K562 (cell line): ENCODE data around the gene DEPDC4. TPM values are rescaled to one million over a fixed set of nuclear protein-coding genes. Genes with fewer than 3 reads are reported as not detected.

Experiments used
- KHSRP ChIP-seq: fragments of 450-650 bp; IDR thresholded peaks from 2 replicates; pipeline ENCODE4 v1.6.1; 2017
- L3MBTL2 ChIP-seq: fragments of 450-650 bp; IDR thresholded peaks from 2 replicates; pipeline ENCODE4 v1.6.1; 2016; ENCODE audit warnings: mild to moderate bottlenecking, moderate library complexity
- MAFK ChIP-seq: IDR thresholded peaks from 2 replicates; pipeline ENCODE4 v1.6.1; 2011; ENCODE audit warnings: low read length, improper control_type of control experiment
- NONO ChIP-seq, 2 experiments: fragments of 200-400 bp in 1 of 2; fragments of 450-650 bp in 1 of 2; formaldehyde crosslinking in 1 of 2; IDR thresholded peaks; 2 replicates each; pipeline ENCODE4 v1.6.1; 2017; ENCODE audit warnings: low read depth in 2 of 2, mild to moderate bottlenecking in 2 of 2, moderate library complexity in 2 of 2, low read length in 1 of 2
- PHB ChIP-seq: fragments of 250-450 bp; sonication (Bioruptor Pico); IDR thresholded peaks from 2 replicates; pipeline ENCODE4 v1.5.0; 2021
- SIN3B ChIP-seq: fragments of 450-650 bp; IDR thresholded peaks from 2 replicates; pipeline ENCODE4 v1.6.1; 2017; ENCODE audit warnings: low read depth, mild to moderate bottlenecking, moderate library complexity
- SMAD1 ChIP-seq: fragments of 150-350 bp; IDR thresholded peaks from 2 replicates; pipeline ENCODE4 v1.6.1; 2014; ENCODE audit warnings: low read length, low read depth; ENCODE audit not compliant: partially characterized antibody
- ZBTB7A ChIP-seq: IDR thresholded peaks from 2 replicates; pipeline ENCODE4 v1.6.1; 2011; ENCODE audit warnings: low read depth, mild to moderate bottlenecking, low read length, moderate library complexity, borderline replicate concordance; ENCODE audit not compliant: control insufficient read depth
- polyA plus RNA-seq, 8 experiments: library from polyadenylated mRNA; depleted of rRNA in 4 of 8; stranded (reverse) in 5 of 8; unstranded in 3 of 8; fragments of >200 nt; fragmentation: Nextera tagmentation in 2 of 8; fragmentation: Illumina TruSeq in 1 of 8; extraction: Ambion mirVana in 2 of 8; extraction: Trizol in 1 of 8; gene quantifications; 2 replicates each; pipeline versions ENCODE4 v1.2.1 to v1.2.3, GENCODE V29; 2011 to 2014; ENCODE audit warnings: inconsistent platforms in 1 of 8, missing spikeins in 1 of 8
- total RNA-seq, 7 experiments: library from RNA; depleted of rRNA in 6 of 7; stranded (reverse); fragments of >200 nt in 6 of 7; fragmentation: Illumina TruSeq in 2 of 7; extraction: Trizol in 2 of 7; gene quantifications; 2 replicates each; pipeline versions ENCODE4 v1.2.1 to v1.2.3, GENCODE V29; 2011 to 2021; ENCODE audit warnings: low replicate concordance in 1 of 7
- TF ChIP-seq, protein P1 (sequence below): sonication (generic); formaldehyde crosslinking; IDR thresholded peaks from 2 replicates; pipeline ENCODE4 v1.8.1; 2023; ENCODE audit warnings: missing genetic modification reagents, mild to moderate bottlenecking, borderline replicate concordance
- TF ChIP-seq, protein P2 (sequence below): fragments of 450-650 bp; formaldehyde crosslinking; IDR thresholded peaks from 2 replicates; pipeline ENCODE4 v1.4.0; 2022; ENCODE audit warnings: mild to moderate bottlenecking, moderate library complexity
- TF ChIP-seq, protein P3 (sequence below): fragments of 450-650 bp; IDR thresholded peaks from 2 replicates; pipeline ENCODE4 v1.6.1; 2016
- TF ChIP-seq, protein P4 (sequence below): fragments of 450-650 bp; IDR thresholded peaks from 2 replicates; pipeline ENCODE4 v1.6.1; 2016; ENCODE audit warnings: low read depth

Gene DEPDC4
- total and polyA plus RNA-seq, 9 of the 15 experiments (the other 6 are each of a cell fraction or from before 2014, with no cell fraction given): 3.6 to 13.2 (median 7.4) TPM

DNA sequence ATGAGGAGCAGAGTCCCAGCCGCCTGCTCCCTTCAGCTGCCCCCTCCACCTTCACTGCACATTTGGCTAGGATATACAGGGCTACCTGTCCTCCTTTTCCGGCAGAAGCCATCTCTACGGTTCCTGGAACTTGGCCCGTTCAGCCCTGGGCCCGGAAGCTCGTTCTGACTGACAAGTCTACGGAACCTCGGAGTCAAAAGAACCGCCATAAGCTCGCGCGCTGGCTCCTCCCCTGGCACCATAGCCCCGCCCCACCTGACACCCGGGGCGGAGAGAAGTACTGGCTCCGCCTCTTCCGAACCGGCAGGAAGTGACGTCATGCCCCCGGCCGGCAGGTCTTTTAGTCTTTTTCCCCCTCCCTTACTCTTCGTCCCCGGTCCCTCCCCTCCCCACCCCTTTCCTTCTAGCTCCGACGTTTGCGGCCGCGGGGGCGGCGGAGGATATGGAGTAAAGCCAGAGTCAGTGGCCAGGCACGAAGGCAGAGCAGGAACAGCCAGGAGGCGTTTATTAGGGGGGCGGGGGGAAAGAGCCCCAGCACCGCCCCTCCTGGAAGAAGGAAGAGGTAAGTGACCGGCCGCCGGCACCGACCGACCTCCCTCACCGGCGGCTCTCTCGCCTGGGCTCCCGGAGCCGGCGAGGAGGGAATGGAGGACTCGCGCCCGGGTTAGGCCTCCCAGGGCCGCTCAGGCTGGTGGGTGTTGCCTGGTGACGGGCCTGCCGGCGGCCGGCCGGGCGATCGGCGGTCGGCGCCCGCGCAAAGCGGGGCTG, at the start of gene DEPDC4, which contains the start of gene SCYL2 (continued):
- TF ChIP-seq, protein P1, sequence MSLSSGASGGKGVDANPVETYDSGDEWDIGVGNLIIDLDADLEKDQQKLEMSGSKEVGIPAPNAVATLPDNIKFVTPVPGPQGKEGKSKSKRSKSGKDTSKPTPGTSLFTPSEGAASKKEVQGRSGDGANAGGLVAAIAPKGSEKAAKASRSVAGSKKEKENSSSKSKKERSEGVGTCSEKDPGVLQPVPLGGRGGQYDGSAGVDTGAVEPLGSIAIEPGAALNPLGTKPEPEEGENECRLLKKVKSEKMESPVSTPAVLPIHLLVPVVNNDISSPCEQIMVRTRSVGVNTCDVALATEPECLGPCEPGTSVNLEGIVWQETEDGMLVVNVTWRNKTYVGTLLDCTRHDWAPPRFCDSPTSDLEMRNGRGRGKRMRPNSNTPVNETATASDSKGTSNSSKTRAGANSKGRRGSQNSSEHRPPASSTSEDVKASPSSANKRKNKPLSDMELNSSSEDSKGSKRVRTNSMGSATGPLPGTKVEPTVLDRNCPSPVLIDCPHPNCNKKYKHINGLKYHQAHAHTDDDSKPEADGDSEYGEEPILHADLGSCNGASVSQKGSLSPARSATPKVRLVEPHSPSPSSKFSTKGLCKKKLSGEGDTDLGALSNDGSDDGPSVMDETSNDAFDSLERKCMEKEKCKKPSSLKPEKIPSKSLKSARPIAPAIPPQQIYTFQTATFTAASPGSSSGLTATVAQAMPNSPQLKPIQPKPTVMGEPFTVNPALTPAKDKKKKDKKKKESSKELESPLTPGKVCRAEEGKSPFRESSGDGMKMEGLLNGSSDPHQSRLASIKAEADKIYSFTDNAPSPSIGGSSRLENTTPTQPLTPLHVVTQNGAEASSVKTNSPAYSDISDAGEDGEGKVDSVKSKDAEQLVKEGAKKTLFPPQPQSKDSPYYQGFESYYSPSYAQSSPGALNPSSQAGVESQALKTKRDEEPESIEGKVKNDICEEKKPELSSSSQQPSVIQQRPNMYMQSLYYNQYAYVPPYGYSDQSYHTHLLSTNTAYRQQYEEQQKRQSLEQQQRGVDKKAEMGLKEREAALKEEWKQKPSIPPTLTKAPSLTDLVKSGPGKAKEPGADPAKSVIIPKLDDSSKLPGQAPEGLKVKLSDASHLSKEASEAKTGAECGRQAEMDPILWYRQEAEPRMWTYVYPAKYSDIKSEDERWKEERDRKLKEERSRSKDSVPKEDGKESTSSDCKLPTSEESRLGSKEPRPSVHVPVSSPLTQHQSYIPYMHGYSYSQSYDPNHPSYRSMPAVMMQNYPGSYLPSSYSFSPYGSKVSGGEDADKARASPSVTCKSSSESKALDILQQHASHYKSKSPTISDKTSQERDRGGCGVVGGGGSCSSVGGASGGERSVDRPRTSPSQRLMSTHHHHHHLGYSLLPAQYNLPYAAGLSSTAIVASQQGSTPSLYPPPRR (CRISPR knock-in tag): 0 out of 2 replicates have a peak, but pooled peaks have one; percentile 41
- peak; percentile 60; the same call in 1 of the 2 replicates for TF ChIP-seq ZBTB7A
- TF ChIP-seq, protein P2, sequence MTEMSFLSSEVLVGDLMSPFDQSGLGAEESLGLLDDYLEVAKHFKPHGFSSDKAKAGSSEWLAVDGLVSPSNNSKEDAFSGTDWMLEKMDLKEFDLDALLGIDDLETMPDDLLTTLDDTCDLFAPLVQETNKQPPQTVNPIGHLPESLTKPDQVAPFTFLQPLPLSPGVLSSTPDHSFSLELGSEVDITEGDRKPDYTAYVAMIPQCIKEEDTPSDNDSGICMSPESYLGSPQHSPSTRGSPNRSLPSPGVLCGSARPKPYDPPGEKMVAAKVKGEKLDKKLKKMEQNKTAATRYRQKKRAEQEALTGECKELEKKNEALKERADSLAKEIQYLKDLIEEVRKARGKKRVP (CRISPR knock-in tag): no peak
- no peak for TF ChIP-seq NONO (IDR thresholded peaks at IDR 0.05; ENCODE audit: low read depth in 2 of 2, low read length in 1 of 2)
- TF ChIP-seq PHB: no peak
- TF ChIP-seq SIN3B: 0 out of 2 replicates have a peak, but pooled peaks have one; percentile 40
- TF ChIP-seq KHSRP: 0 out of 2 replicates have a peak, but pooled peaks have one; percentile 47
- TF ChIP-seq, protein P3, sequence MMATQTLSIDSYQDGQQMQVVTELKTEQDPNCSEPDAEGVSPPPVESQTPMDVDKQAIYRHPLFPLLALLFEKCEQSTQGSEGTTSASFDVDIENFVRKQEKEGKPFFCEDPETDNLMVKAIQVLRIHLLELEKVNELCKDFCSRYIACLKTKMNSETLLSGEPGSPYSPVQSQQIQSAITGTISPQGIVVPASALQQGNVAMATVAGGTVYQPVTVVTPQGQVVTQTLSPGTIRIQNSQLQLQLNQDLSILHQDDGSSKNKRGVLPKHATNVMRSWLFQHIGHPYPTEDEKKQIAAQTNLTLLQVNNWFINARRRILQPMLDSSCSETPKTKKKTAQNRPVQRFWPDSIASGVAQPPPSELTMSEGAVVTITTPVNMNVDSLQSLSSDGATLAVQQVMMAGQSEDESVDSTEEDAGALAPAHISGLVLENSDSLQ: peak; percentile 95
- 0 out of 2 replicates have a peak, but pooled peaks have one; percentile 36 for TF ChIP-seq L3MBTL2
- no peak for TF ChIP-seq MAFK
- TF ChIP-seq, protein P4, sequence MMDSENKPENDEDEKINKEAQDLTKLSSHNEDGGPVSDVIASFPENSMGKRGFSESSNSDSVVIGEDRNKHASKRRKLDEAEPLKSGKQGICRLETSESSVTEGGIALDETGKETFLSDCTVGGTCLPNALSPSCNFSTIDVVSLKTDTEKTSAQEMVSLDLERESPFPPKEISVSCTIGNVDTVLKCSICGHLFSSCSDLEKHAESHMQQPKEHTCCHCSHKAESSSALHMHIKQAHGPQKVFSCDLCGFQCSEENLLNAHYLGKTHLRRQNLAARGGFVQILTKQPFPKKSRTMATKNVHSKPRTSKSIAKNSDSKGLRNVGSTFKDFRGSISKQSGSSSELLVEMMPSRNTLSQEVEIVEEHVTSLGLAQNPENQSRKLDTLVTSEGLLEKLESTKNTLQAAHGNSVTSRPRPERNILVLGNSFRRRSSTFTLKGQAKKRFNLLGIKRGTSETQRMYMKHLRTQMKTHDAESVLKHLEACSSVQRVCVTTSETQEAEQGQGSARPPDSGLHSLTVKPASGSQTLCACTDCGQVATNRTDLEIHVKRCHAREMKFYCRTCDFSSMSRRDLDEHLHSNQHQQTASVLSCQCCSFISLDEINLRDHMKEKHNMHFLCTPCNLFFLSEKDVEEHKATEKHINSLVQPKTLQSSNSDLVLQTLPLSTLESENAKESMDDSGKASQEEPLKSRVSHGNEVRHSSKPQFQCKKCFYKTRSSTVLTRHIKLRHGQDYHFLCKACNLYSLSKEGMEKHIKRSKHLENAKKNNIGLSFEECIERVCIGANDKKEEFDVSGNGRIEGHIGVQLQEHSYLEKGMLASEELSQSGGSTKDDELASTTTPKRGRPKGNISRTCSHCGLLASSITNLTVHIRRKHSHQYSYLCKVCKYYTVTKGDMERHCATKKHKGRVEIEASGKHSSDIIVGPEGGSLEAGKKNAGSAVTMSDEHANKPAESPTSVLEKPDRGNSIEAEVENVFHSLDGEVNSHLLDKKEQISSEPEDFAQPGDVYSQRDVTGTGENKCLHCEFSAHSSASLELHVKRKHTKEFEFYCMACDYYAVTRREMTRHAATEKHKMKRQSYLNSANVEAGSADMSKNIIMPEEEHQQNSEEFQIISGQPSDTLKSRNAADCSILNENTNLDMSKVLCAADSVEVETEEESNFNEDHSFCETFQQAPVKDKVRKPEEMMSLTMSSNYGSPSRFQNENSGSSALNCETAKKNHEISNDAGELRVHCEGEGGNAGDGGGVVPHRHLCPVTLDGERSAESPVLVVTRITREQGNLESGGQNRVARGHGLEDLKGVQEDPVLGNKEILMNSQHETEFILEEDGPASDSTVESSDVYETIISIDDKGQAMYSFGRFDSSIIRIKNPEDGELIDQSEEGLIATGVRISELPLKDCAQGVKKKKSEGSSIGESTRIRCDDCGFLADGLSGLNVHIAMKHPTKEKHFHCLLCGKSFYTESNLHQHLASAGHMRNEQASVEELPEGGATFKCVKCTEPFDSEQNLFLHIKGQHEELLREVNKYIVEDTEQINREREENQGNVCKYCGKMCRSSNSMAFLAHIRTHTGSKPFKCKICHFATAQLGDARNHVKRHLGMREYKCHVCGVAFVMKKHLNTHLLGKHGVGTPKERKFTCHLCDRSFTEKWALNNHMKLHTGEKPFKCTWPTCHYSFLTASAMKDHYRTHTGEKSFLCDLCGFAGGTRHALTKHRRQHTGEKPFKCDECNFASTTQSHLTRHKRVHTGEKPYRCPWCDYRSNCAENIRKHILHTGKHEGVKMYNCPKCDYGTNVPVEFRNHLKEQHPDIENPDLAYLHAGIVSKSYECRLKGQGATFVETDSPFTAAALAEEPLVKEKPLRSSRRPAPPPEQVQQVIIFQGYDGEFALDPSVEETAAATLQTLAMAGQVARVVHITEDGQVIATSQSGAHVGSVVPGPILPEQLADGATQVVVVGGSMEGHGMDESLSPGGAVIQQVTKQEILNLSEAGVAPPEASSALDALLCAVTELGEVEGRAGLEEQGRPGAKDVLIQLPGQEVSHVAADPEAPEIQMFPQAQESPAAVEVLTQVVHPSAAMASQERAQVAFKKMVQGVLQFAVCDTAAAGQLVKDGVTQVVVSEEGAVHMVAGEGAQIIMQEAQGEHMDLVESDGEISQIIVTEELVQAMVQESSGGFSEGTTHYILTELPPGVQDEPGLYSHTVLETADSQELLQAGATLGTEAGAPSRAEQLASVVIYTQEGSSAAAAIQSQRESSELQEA: peak; percentile 86
- peak; percentile 58 for TF ChIP-seq SMAD1
